ENCODE data around the gene CCDC90B. TPM values are rescaled to one million over a fixed set of nuclear protein-coding genes. Genes with fewer than 3 reads are reported as not detected.
"Not testable (repeated sequence)": the region's sequence is repeated elsewhere in the genome, so short reads cannot be mapped to it uniquely, and the experiment has no call there.

The CCDC90B gene
- total RNA-seq, 3 donors from 2014 or later: 35.2 to 47.7 (median 35.4) TPM

DNA sequence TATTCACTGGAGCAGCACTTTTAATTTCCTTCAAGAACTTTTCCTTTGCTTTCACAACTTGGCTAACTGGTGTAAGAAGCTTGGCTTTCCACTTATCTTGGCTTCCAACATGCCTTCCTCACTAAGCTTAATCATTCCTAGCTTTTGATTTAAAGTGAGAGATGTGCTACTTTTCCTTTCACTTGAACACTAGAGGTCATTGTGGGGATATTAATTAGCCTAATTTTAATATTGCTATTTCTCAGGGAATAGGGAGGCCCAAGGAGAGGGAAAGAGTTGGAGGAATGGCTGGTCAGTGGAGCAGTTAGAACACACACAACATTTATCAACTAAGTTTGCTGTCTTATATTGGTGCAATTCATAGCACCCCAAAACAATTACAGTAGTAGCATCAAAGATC is 24.6 kb upstream of the CCDC90B start:
- H3K9me3 ChIP-seq: no peaks in the 10 kb centered on the region
- no peaks in the 10 kb centered on the region for H3K36me3 ChIP-seq
- no peak for DNase-seq (ENCODE audit: low spot score in 2 of 2)
- no peaks in the 10 kb centered on the region for H3K27me3 ChIP-seq
- no peak overlapping the region for H3K27ac ChIP-seq
- intact Hi-C loops (cut with DNase I; ENCODE audit: low total_unique reads): no loop called here
- H3K4me3 ChIP-seq: no peak overlapping the region
- H3K4me1 ChIP-seq: no peaks in the 10 kb centered on the region
- TF ChIP-seq POLR2A (IDR thresholded peaks at IDR 0.05) (no peak), POLR2AphosphoS5 (IDR thresholded peaks at IDR 0.05) (no peak)
- TF ChIP-seq, protein P1, sequence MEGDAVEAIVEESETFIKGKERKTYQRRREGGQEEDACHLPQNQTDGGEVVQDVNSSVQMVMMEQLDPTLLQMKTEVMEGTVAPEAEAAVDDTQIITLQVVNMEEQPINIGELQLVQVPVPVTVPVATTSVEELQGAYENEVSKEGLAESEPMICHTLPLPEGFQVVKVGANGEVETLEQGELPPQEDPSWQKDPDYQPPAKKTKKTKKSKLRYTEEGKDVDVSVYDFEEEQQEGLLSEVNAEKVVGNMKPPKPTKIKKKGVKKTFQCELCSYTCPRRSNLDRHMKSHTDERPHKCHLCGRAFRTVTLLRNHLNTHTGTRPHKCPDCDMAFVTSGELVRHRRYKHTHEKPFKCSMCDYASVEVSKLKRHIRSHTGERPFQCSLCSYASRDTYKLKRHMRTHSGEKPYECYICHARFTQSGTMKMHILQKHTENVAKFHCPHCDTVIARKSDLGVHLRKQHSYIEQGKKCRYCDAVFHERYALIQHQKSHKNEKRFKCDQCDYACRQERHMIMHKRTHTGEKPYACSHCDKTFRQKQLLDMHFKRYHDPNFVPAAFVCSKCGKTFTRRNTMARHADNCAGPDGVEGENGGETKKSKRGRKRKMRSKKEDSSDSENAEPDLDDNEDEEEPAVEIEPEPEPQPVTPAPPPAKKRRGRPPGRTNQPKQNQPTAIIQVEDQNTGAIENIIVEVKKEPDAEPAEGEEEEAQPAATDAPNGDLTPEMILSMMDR (IDR thresholded peaks at IDR 0.05): no peak

DNA sequence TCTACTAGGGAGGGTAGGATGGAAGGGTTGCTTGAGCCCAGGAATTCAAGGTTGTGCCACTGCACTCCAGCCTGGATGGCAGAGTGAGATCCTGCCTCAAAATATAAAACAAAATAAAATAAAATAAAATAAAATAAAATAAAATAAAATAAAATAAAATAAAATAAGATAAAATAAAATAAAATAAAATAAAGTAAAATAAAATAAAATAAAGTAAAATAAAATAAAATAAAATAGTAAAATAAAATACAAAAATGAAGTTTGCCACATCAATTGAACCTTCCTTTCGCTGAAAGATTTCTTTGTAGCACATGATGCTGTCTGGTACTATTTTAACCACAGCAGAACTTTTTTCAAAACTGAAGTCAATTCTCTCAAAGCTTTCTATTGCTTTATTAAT is 22.4 kb upstream of the CCDC90B start:
- H3K36me3 ChIP-seq; DNase-seq (ENCODE audit: low spot score in 2 of 2); H3K9me3 ChIP-seq; H3K4me3 ChIP-seq; H3K27me3 ChIP-seq; intact Hi-C loops (cut with DNase I; ENCODE audit: low total_unique reads); H3K27ac ChIP-seq; H3K4me1 ChIP-seq: not testable (repeated sequence)

DNA sequence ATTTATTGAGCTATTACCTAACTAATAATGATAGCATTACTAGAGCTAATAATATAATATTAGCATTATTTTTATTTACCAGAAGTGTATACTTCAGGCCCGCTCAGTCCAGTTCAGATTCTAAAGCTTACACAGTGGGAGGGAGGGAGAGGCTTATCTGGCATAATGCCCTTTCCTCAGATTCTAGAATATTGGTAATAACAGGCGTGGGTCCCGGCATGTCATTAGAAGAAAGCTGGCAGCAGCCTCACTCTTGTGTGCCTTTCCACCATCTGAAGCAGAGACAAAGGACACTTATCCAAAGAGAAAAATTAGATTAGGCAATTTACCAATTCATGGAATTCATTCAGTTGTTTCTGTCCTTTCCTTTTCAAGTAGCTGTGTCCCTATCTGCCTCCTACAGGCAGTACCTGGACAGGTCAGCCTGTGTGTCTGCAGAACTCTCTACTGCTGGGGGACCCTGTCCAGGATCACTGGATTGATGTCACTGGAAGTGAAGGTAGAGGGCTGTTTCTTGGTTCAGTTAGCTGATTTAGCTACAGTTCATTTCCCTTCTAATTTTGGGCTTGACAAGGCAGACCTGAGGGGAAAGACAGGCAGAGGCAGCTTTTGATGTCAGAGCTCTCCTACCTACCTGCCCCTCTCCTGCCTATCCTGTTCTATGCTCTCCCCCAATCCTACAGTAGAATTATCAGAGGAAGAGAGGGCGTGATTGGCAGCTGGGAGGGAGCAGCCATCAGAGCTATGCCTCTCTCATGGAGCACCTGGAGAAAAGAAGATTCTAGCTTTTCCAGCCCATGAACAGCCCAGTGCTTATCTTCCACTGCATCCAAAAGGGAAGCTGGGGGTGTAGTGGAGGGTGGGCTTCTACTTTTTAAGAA is 20.3 kb upstream of the CCDC90B start:
- Histone ChIP-seq H3K9me3 (no peaks in the 10 kb centered on the region), H3K36me3 (no peaks in the 10 kb centered on the region), H3K4me1 (no peaks in the 10 kb centered on the region), H3K27me3 (no peaks in the 10 kb centered on the region), H3K4me3 (no peak overlapping the region), H3K27ac (no peak overlapping the region)
- intact Hi-C loops (cut with DNase I; ENCODE audit: low total_unique reads): no loop called here
- no peak for DNase-seq (ENCODE audit: low spot score in 2 of 2)
- TF ChIP-seq, protein P1 (IDR thresholded peaks at IDR 0.05): no peak

DNA sequence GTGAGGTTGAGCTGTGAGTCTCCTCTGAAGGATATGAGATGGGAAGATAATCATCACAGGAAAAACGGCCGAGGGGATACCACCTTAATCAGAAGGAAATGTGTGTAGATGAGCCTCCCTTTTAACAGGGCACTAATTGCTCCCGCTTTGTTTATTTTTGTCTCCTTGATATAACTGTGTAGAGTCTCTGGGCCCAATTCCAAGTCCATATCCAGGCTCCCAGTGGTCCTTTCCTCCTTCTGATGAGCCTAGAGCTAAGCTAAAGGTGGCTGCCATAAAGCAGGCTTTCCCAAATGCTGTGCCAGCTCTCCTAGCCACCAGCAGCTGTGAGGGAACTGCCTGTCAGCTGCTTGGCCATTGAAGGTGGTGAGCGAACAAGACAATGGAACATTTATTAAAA is 17.1 kb upstream of the CCDC90B start:
- intact Hi-C loops (cut with DNase I; ENCODE audit: low total_unique reads): no loop called here
- Histone ChIP-seq H3K27ac (no peak overlapping the region), H3K4me1 (no peaks in the 10 kb centered on the region), H3K27me3 (no peaks in the 10 kb centered on the region), H3K4me3 (no peak overlapping the region), H3K9me3 (no peaks in the 10 kb centered on the region), H3K36me3 (no peaks in the 10 kb centered on the region)
- no peak for DNase-seq (ENCODE audit: low spot score in 2 of 2)
- TF ChIP-seq POLR2AphosphoS5 (IDR thresholded peaks at IDR 0.05) (no peak), POLR2A (IDR thresholded peaks at IDR 0.05) (no peak)
- TF ChIP-seq, protein P1 (IDR thresholded peaks at IDR 0.05): no peak

DNA sequence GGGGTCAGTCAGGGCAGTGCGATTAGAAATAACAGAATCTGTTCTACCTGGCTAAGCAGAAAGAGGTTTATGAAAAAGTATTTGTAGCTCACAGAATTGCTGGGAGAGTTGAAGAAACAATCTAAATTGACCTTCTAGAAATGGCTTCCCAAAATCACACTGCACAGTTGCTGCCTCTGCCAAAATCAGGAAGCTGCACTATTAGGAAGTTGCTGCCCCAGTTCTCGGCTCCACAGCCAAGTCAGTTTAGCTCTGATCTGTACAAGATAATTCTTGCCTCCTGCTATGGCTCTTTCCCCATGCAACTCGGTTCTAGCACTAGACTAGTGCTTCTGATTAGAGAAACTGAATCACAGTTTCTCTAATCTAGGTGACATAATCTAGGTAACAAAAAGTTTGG is 16.0 kb upstream of the CCDC90B start:
- H3K9me3 ChIP-seq: no peaks in the 10 kb centered on the region

More for the DNA sequence above, 16.0 kb upstream of the CCDC90B start:
- H3K36me3 ChIP-seq: no peaks in the 10 kb centered on the region
- DNase-seq (ENCODE audit: low spot score in 2 of 2): no peak
- intact Hi-C loops (cut with DNase I; ENCODE audit: low total_unique reads): no loop called here
- H3K4me3 ChIP-seq: no peak overlapping the region
- no peaks in the 10 kb centered on the region for H3K27me3 ChIP-seq
- H3K27ac ChIP-seq: no peak overlapping the region
- no peaks in the 10 kb centered on the region for H3K4me1 ChIP-seq
- TF ChIP-seq, protein P1 (IDR thresholded peaks at IDR 0.05): no peak
- no peak for TF ChIP-seq POLR2A (IDR thresholded peaks at IDR 0.05)
- TF ChIP-seq POLR2AphosphoS5 (IDR thresholded peaks at IDR 0.05): no peak
